CD8-positive, alpha-beta memory T cell (primary cell): Measurements from ENCODE around the gene TNRC6C. TPM values are rescaled to one million over a fixed set of nuclear protein-coding genes. Genes with fewer than 3 reads are reported as not detected.

ENCODE experiments used
- CTCF ChIA-PET: fragments of 350-600 bp; sonication (Branson Sonifier 250); formaldehyde crosslinking; loops from one replicate; lab custom pipeline; 2021; ENCODE audit warnings: antibody characterized with exemption; lab: Charles Lee
- POLR2A ChIA-PET: fragments of 350-600 bp; sonication (Branson Sonifier 250); formaldehyde crosslinking; loops from one replicate; lab custom pipeline; 2021; ENCODE audit warnings: antibody characterized with exemption; lab: Charles Lee
- DNase-seq, 5 donors: peaks; one replicate each; pipeline versions ENCODE4 v3.0.0 to v3.0.0-alpha.2; 2020 to 2022; ENCODE audit warnings: mixed read lengths in 1 of 5
- H3K27ac ChIP-seq: one replicate; pipeline ENCODE4 v1.7.0; 2013; ENCODE audit warnings: low read depth, mild to moderate bottlenecking, low read length, moderate library complexity
- H3K27me3 ChIP-seq: 2 replicates; pipeline ENCODE4 v1.7.0; 2013; ENCODE audit warnings: low read length, mild to moderate bottlenecking; ENCODE audit not compliant: insufficient read depth, poor library complexity, severe bottlenecking
- H3K36me3 ChIP-seq: 2 replicates; pipeline ENCODE4 v1.7.0; 2013; ENCODE audit warnings: mild to moderate bottlenecking, low read length, moderate library complexity; ENCODE audit not compliant: insufficient read depth
- H3K4me1 ChIP-seq: 2 replicates; pipeline ENCODE4 v1.7.0; 2013; ENCODE audit warnings: mild to moderate bottlenecking, low read length, moderate library complexity; ENCODE audit not compliant: insufficient read depth
- H3K4me3 ChIP-seq: 2 replicates; pipeline ENCODE4 v1.7.0; 2013; ENCODE audit warnings: mild to moderate bottlenecking, low read length
- H3K9me3 ChIP-seq: 2 replicates; pipeline ENCODE4 v1.7.0; 2013; ENCODE audit warnings: mild to moderate bottlenecking, low read length
- H3K27ac Mint-ChIP-seq, 8 donors: one replicate each; pipeline ENCODE4 v1.8.0; 2020 to 2021; ENCODE audit warnings: mixed read lengths in 8 of 8, mild to moderate bottlenecking in 6 of 8, inconsistent platforms in 3 of 8, moderate library complexity in 3 of 8
- H3K27me3 Mint-ChIP-seq, 2 donors: one replicate each; pipeline ENCODE4 v1.8.0; 2020 to 2021; ENCODE audit warnings: mixed read lengths in 2 of 2, mild to moderate bottlenecking in 1 of 2, moderate library complexity in 1 of 2
- H3K36me3 Mint-ChIP-seq, 3 donors: one replicate each; pipeline ENCODE4 v1.8.0; 2020 to 2021; ENCODE audit warnings: mixed read lengths in 3 of 3, inconsistent platforms in 1 of 3, mild to moderate bottlenecking in 1 of 3
- H3K4me1 Mint-ChIP-seq, 3 donors: one replicate each; pipeline ENCODE4 v1.8.0; 2020 to 2021; ENCODE audit warnings: mixed read lengths in 3 of 3, inconsistent platforms in 1 of 3, mild to moderate bottlenecking in 1 of 3
- H3K4me3 Mint-ChIP-seq, 7 donors: one replicate each; pipeline ENCODE4 v1.8.0; 2020 to 2021; ENCODE audit warnings: mixed read lengths in 7 of 7, mild to moderate bottlenecking in 6 of 7, moderate library complexity in 4 of 7, inconsistent platforms in 2 of 7
- H3K9me3 Mint-ChIP-seq, 5 donors: one replicate each; pipeline ENCODE4 v1.8.0; 2020 to 2022; ENCODE audit warnings: mixed read lengths in 5 of 5, mild to moderate bottlenecking in 3 of 5, moderate library complexity in 2 of 5, inconsistent platforms in 1 of 5
- polyA plus RNA-seq: library from polyadenylated mRNA; unstranded; fragments of 300-500 nt; fragmentation: Illumina TruSeq; gene quantifications from one replicate; pipeline ENCODE4 v1.2.3, GENCODE V29; 2021
- total RNA-seq, 2 experiments: library from RNA; stranded (reverse); gene quantifications; one replicate each; pipeline ENCODE4 v1.2.3, GENCODE V29; 2021

The TNRC6C gene
- total and polyA plus RNA-seq, 3 experiments from 2014 or later: 7.4 to 28.1 (median 25.9) TPM

- peaks cover 7 to 8% (median 8%) of the 10 kb centered on the region in 3 donors for H3K4me1 Mint-ChIP-seq
- H3K36me3 Mint-ChIP-seq: peaks cover 0 to 7% (median 0%) of the 10 kb centered on the region in 3 donors
- Histone ChIP-seq H3K27me3 (no peaks in the 10 kb centered on the region), H3K4me3 (no peak overlapping the region), H3K9me3 (no peaks in the 10 kb centered on the region), H3K4me1 (no peaks in the 10 kb centered on the region), H3K36me3 (no peaks in the 10 kb centered on the region), H3K27ac (no peak overlapping the region)
- H3K9me3 Mint-ChIP-seq: peaks cover 0 to 3% (median 0%) of the 10 kb centered on the region in 5 donors
- peaks cover 8 to 14% of the 10 kb centered on the region in 2 donors for H3K27me3 Mint-ChIP-seq
- no peak overlapping the region for H3K4me3 Mint-ChIP-seq
- ChIA-PET CTCF (no interaction called here), POLR2A (no interaction called here)
- DNase-seq: no peak
- H3K27ac Mint-ChIP-seq: no peak overlapping the region
Measured at GRCh38 chr17:77951123-77951522, 7.4 kb upstream of the TNRC6C start.

- no peak overlapping the region for H3K4me3 Mint-ChIP-seq
Measured at GRCh38 chr17:77952368-77952767, 6.1 kb upstream of the TNRC6C start.

GRCh38 chr17:77957235-77957856, 1.2 kb upstream of the TNRC6C start:
- Mint-ChIP-seq H3K4me3 (peak overlapping the region; percentile 88 to 97 (median 95)), H3K27ac (peak overlapping the region; percentile 41 to 96 (median 91)), H3K4me1 (peaks cover 37 to 44% (median 40%) of the 10 kb centered on the region in 3 donors), H3K27me3 (peaks cover 0 to 9% of the 10 kb centered on the region in 2 donors), H3K36me3 (peaks cover 0 to 22% (median 0%) of the 10 kb centered on the region in 3 donors), H3K9me3 (no peaks in the 10 kb centered on the region)
- H3K27ac ChIP-seq: peak overlapping the region; percentile 57
- H3K9me3 ChIP-seq: no peaks in the 10 kb centered on the region
- CTCF ChIA-PET: interaction anchor here (0.8 to 2.5 kb wide), 5 partner anchors 13 to 312 kb away, joined by 3 to 15 read pairs (median 4); no protein-coding TSS in a partner anchor
- POLR2A ChIA-PET: interaction anchor here (0.6 to 3.5 kb wide), 13 partner anchors 22 to 347 kb away, joined by 4 to 68 read pairs (median 15); no protein-coding TSS in a partner anchor
- no peaks in the 10 kb centered on the region for H3K27me3 ChIP-seq
- no peaks in the 10 kb centered on the region for H3K36me3 ChIP-seq
- H3K4me3 ChIP-seq: peak overlapping the region; percentile 76
- peaks cover 30% of the 10 kb centered on the region for H3K4me1 ChIP-seq
- no peak for DNase-seq

More at GRCh38 chr17:77952368-77952767, 6.1 kb upstream of the TNRC6C start:
- Mint-ChIP-seq H3K9me3 (peaks cover 0 to 3% (median 0%) of the 10 kb centered on the region in 5 donors), H3K27me3 (peaks cover 6 to 12% of the 10 kb centered on the region in 2 donors), H3K4me1 (peaks cover 13 to 17% (median 15%) of the 10 kb centered on the region in 3 donors), H3K27ac (peak overlapping the region in 1 of 8 donors; percentile 3), H3K36me3 (peaks cover 0 to 5% (median 3%) of the 10 kb centered on the region in 3 donors)
- no peak overlapping the region for H3K27ac ChIP-seq
- no peaks in the 10 kb centered on the region for H3K36me3 ChIP-seq
- no peaks in the 10 kb centered on the region for H3K27me3 ChIP-seq
- no peak overlapping the region for H3K4me3 ChIP-seq
- H3K9me3 ChIP-seq: no peaks in the 10 kb centered on the region
- CTCF ChIA-PET: no interaction called here
- peaks cover 7% of the 10 kb centered on the region for H3K4me1 ChIP-seq
- POLR2A ChIA-PET: no interaction called here
- no peak for DNase-seq

- Histone ChIP-seq H3K9me3 (no peaks in the 10 kb centered on the region), H3K27me3 (no peaks in the 10 kb centered on the region), H3K4me1 (peaks cover 44% of the 10 kb centered on the region), H3K36me3 (no peaks in the 10 kb centered on the region), H3K27ac (no peak overlapping the region), H3K4me3 (no peak overlapping the region)
- peaks cover 0 to 22% (median 0%) of the 10 kb centered on the region in 3 donors for H3K36me3 Mint-ChIP-seq
- peak overlapping the region in 2 of 8 donors; percentile 80 to 93 for H3K27ac Mint-ChIP-seq
- H3K4me1 Mint-ChIP-seq: peaks cover 45 to 54% (median 52%) of the 10 kb centered on the region in 3 donors
- no peaks in the 10 kb centered on the region for H3K9me3 Mint-ChIP-seq
- POLR2A ChIA-PET: interaction anchor here (0.6 to 3.5 kb wide), 50 partner anchors 11 to 1457 kb away, joined by 3 to 68 read pairs (median 4); partner anchors contain the start of genes RHBDF2 and SEC14L1
- CTCF ChIA-PET: interaction anchor here (0.9 to 2.5 kb wide), 12 partner anchors 12 to 184 kb away, joined by 3 to 15 read pairs (median 4); no protein-coding TSS in a partner anchor
- H3K4me3 Mint-ChIP-seq: peak overlapping the region; percentile 78 to 97 (median 91)
- DNase-seq: no peak
- H3K27me3 Mint-ChIP-seq: peaks cover 0 to 3% of the 10 kb centered on the region in 2 donors
Measured at GRCh38 chr17:77958716-77959125, 218 bp downstream of the TNRC6C start.

- H3K27me3 ChIP-seq: no peaks in the 10 kb centered on the region
- CTCF ChIA-PET: interaction anchor here (1.1 to 1.6 kb wide), 5 partner anchors 18 to 177 kb away, joined by 3 to 7 read pairs (median 3); no protein-coding TSS in a partner anchor
- peak; percentile 8 to 57 (median 38) for DNase-seq
- no peaks in the 10 kb centered on the region for H3K9me3 Mint-ChIP-seq
- H3K27ac Mint-ChIP-seq: peak overlapping the region; percentile 90 to 97 (median 94)
- peaks cover 0 to 22% (median 0%) of the 10 kb centered on the region in 3 donors for H3K36me3 Mint-ChIP-seq
- peaks cover 0 to 3% of the 10 kb centered on the region in 2 donors for H3K27me3 Mint-ChIP-seq
- H3K4me1 ChIP-seq: peaks cover 50% of the 10 kb centered on the region
- H3K36me3 ChIP-seq: no peaks in the 10 kb centered on the region
- POLR2A ChIA-PET: interaction anchor here (0.6 to 3.5 kb wide), 16 partner anchors 26 to 634 kb away, joined by 3 to 68 read pairs (median 5); no protein-coding TSS in a partner anchor
- H3K4me1 Mint-ChIP-seq: peaks cover 51 to 60% (median 58%) of the 10 kb centered on the region in 3 donors
- peak overlapping the region; percentile 93 to 98 (median 94) for H3K4me3 Mint-ChIP-seq
- no peaks in the 10 kb centered on the region for H3K9me3 ChIP-seq
- H3K27ac ChIP-seq: peak overlapping the region; percentile 58
- H3K4me3 ChIP-seq: peak overlapping the region; percentile 83
Measured at GRCh38 chr17:77959126-77959925, 823 bp downstream of the TNRC6C start.

- H3K36me3 Mint-ChIP-seq: peaks cover 0 to 22% (median 0%) of the 10 kb centered on the region in 3 donors
- peak overlapping the region; percentile 93 to 98 (median 94) for H3K4me3 Mint-ChIP-seq
- Histone ChIP-seq H3K27ac (peak overlapping the region; percentile 58), H3K27me3 (no peaks in the 10 kb centered on the region), H3K4me3 (peak overlapping the region; percentile 83), H3K9me3 (no peaks in the 10 kb centered on the region), H3K36me3 (no peaks in the 10 kb centered on the region), H3K4me1 (peaks cover 57% of the 10 kb centered on the region)
- POLR2A ChIA-PET: interaction anchor here (0.6 to 3.5 kb wide), 6 partner anchors 26 to 584 kb away, joined by 3 to 36 read pairs (median 6); no protein-coding TSS in a partner anchor
- peaks cover 0 to 3% of the 10 kb centered on the region in 2 donors for H3K27me3 Mint-ChIP-seq
- H3K27ac Mint-ChIP-seq: peak overlapping the region; percentile 90 to 97 (median 94)
- CTCF ChIA-PET: no interaction called here
- H3K4me1 Mint-ChIP-seq: peaks cover 58 to 67% (median 65%) of the 10 kb centered on the region in 3 donors
- H3K9me3 Mint-ChIP-seq: no peaks in the 10 kb centered on the region
- peak; percentile 3 to 68 (median 36) for DNase-seq
Measured at GRCh38 chr17:77959926-77960521, 1.5 kb downstream of the TNRC6C start.

GRCh38 chr17:77961741-77962140, 3.2 kb downstream of the TNRC6C start:
- H3K36me3 ChIP-seq: no peaks in the 10 kb centered on the region
- Mint-ChIP-seq H3K27ac (peak overlapping the region in 4 of 8 donors; percentile 13 to 69 (median 36)), H3K9me3 (no peaks in the 10 kb centered on the region), H3K4me3 (peak overlapping the region; percentile 31 to 70 (median 59)), H3K36me3 (peaks cover 0 to 25% (median 0%) of the 10 kb centered on the region in 3 donors), H3K4me1 (peaks cover 74 to 82% (median 80%) of the 10 kb centered on the region in 3 donors), H3K27me3 (peaks cover 0 to 3% of the 10 kb centered on the region in 2 donors)
- ChIA-PET CTCF (interaction anchor here (1.4 kb wide), 1 partner anchor 52 kb away, joined by 4 read pairs; no protein-coding TSS in a partner anchor), POLR2A (no interaction called here)
- no peak overlapping the region for H3K4me3 ChIP-seq
- no peak for DNase-seq
- no peaks in the 10 kb centered on the region for H3K9me3 ChIP-seq
- H3K27ac ChIP-seq: no peak overlapping the region
- peaks cover 72% of the 10 kb centered on the region for H3K4me1 ChIP-seq
- no peaks in the 10 kb centered on the region for H3K27me3 ChIP-seq
